ENCODE data around the gene EDDM3A.
"Not testable (repeated sequence)": the region's sequence is repeated elsewhere in the genome, so short reads cannot be mapped to it uniquely, and the experiment has no call there.

EDDM3A gene

GRCh38 chr14:20745571-20746358 lies at the start of gene EDDM3A:
Gene EDDM3A, plus strand, starts transcription at chr14:20745887. Its CDS starts 1,694 bp downstream, at chr14:20747581.
- DNase-seq: no peak

- no peak for DNase-seq
Measured at GRCh38 chr14:20696764-20697163, 48.9 kb upstream of the EDDM3A start.

GRCh38 chr14:20697273-20698017 lies 48.2 kb upstream of the EDDM3A start:
- DNase-seq: peak; percentile 58

- no peak for DNase-seq
Measured at GRCh38 chr14:20698018-20698329, 47.7 kb upstream of the EDDM3A start.

GRCh38 chr14:20698934-20699333 lies 46.8 kb upstream of the EDDM3A start:
- DNase-seq: no peak

GRCh38 chr14:20699931-20700330 lies 45.8 kb upstream of the EDDM3A start:
- DNase-seq: no peak

- not testable (repeated sequence) for DNase-seq
Measured at GRCh38 chr14:20700965-20701364, 44.7 kb upstream of the EDDM3A start.

- no peak for DNase-seq
Measured at GRCh38 chr14:20706657-20707355, 38.9 kb upstream of the EDDM3A start.

- DNase-seq: no peak
Measured at GRCh38 chr14:20707622-20708021, 38.1 kb upstream of the EDDM3A start.

- no peak for DNase-seq
Measured at GRCh38 chr14:20711261-20711660, 34.4 kb upstream of the EDDM3A start.

GRCh38 chr14:20711685-20712084 lies 34.0 kb upstream of the EDDM3A start:
- no peak for DNase-seq

- no peak for DNase-seq
Measured at GRCh38 chr14:20712904-20713303, 32.8 kb upstream of the EDDM3A start.

GRCh38 chr14:20714593-20715250 lies 31.0 kb upstream of the EDDM3A start:
- peak; percentile 25 for DNase-seq

- DNase-seq: no peak
Measured at GRCh38 chr14:20719777-20720176, 25.9 kb upstream of the EDDM3A start.

- DNase-seq: no peak
Measured at GRCh38 chr14:20720741-20721140, 24.9 kb upstream of the EDDM3A start.

- DNase-seq: no peak
Measured at GRCh38 chr14:20722016-20722415, 23.7 kb upstream of the EDDM3A start.

- DNase-seq: no peak
Measured at GRCh38 chr14:20723488-20723887, 22.2 kb upstream of the EDDM3A start.

- not testable (repeated sequence) for DNase-seq
Measured at GRCh38 chr14:20726121-20726520, 19.6 kb upstream of the EDDM3A start.

- DNase-seq: no peak
Measured at GRCh38 chr14:20726531-20726930, 19.2 kb upstream of the EDDM3A start.

- DNase-seq: no peak
Measured at GRCh38 chr14:20730891-20731290, 14.8 kb upstream of the EDDM3A start.

- no peak for DNase-seq
Measured at GRCh38 chr14:20732477-20732876, 13.2 kb upstream of the EDDM3A start.

- no peak for DNase-seq
Measured at GRCh38 chr14:20732979-20733635, 12.6 kb upstream of the EDDM3A start.
